HCT116 (cell line): ENCODE data around the gene NUDT11.

Experiments used
- CEBPB ChIP-seq: IDR thresholded peaks from 2 replicates; pipeline ENCODE4 v1.6.1; 2012; ENCODE audit warnings: low read depth
- CTCF ChIP-seq, 3 experiments: fragments of 200-600 bp in 1 of 3; sonication (generic) in 1 of 3; IDR thresholded peaks in 2 of 3; conservative IDR thresholded peaks in 1 of 3; 2 replicates each; pipeline ENCODE4 v1.5.1; 2012 to 2017; ENCODE audit warnings: low read depth in 2 of 3, low read length in 2 of 3, antibody characterized with exemption in 1 of 3, borderline replicate concordance in 1 of 3, control low read depth in 1 of 3, mild to moderate bottlenecking in 1 of 3, mixed read lengths in 1 of 3, mixed run types in 1 of 3, moderate library complexity in 1 of 3; ENCODE audit not compliant: insufficient read depth in 1 of 3
- MAX ChIP-seq: IDR thresholded peaks from 2 replicates; pipeline ENCODE4 v1.6.1; 2012
- POLR2A ChIP-seq: IDR thresholded peaks from 2 replicates; pipeline ENCODE4 v1.7.0; 2011; ENCODE audit warnings: borderline replicate concordance; ENCODE audit not compliant: insufficient read depth, insufficient read length; ENCODE audit errors: extremely low read depth
- SIN3A ChIP-seq: IDR thresholded peaks from 2 replicates; pipeline ENCODE4 v1.6.1; 2012; ENCODE audit warnings: low read depth
- SP1 ChIP-seq: IDR thresholded peaks from 2 replicates; pipeline ENCODE4 v1.6.1; 2012; ENCODE audit warnings: low read depth

- TF ChIP-seq CTCF (IDR thresholded peaks at IDR 0.05 in 2 of 3, conservative IDR thresholded peaks at IDR 0.05 in 1 of 3; ENCODE audit: borderline replicate concordance in 1 of 3, insufficient read depth in 1 of 3, low read depth in 2 of 3, low read length in 2 of 3) (0 out of 6 replicates have a peak, but pooled peaks of 2 of the 3 experiments have one; percentile 8 to 18), POLR2A (no peak), SIN3A (no peak), SP1 (no peak), CEBPB (no peak), MAX (no peak)
Observed at GRCh38 chrX:51456814-51457213, 39.6 kb downstream of the NUDT11 start.
